IMR-90 (cell line): ENCODE measurements around the gene RAB8B. TPM values are rescaled to one million over a fixed set of nuclear protein-coding genes. Genes with fewer than 3 reads are reported as not detected.

Experiments used
- ATAC-seq: fragments of 200-7000 bp; cut with Tn5 transposase; 2 replicates; pipeline ENCODE4 v1.9.1; 2020; ENCODE audit warnings: low read depth, mild to moderate bottlenecking, moderate library complexity
- BruUV-seq: library from RNA; stranded (reverse); fragments of 400-500 nt; replicated peaks from 2 replicates; lab custom pipeline; 2021; lab: Mats Ljungman, UMichigan
- CTCF ChIA-PET: fragments of 300-600 bp; formaldehyde crosslinking; extraction: SDS; loops from one replicate; lab custom pipeline; 2021; ENCODE audit warnings: antibody characterized with exemption; lab: Yijun Ruan, JAX
- POLR2A ChIA-PET: fragments of 300-600 bp; sonication (Branson Sonifier 250); formaldehyde crosslinking; loops from one replicate; lab custom pipeline; 2022; ENCODE audit warnings: antibody characterized with exemption; ENCODE audit not compliant: unreplicated experiment; lab: Charles Lee
- DNase-seq: peaks from one replicate; pipeline ENCODE4 v3.0.0; 2013
- H2AFZ ChIP-seq: replicated peaks from 2 replicates; pipeline ENCODE3; 2013; ENCODE audit warnings: low read length, mild to moderate bottlenecking; ENCODE audit not compliant: poor library complexity
- H2AK5ac ChIP-seq: 2 replicates; pipeline ENCODE4 v1.6.1; 2013; ENCODE audit warnings: low read depth, low read length, inconsistent platforms
- H2AK9ac ChIP-seq: replicated peaks from 2 replicates; pipeline ENCODE3; 2013; ENCODE audit warnings: mild to moderate bottlenecking, low read depth, low read length, moderate library complexity; ENCODE audit not compliant: poor library complexity
- H2BK120ac ChIP-seq: 2 replicates; pipeline ENCODE4 v1.6.1; 2013; ENCODE audit warnings: low read depth, low read length, inconsistent platforms
- H2BK15ac ChIP-seq: 3 replicates; pipeline ENCODE4 v1.6.1; 2013; ENCODE audit warnings: low read depth, low read length, inconsistent platforms
- H2BK20ac ChIP-seq: 2 replicates; pipeline ENCODE4 v1.6.1; 2013; ENCODE audit warnings: low read depth, mild to moderate bottlenecking, inconsistent platforms, low read length, moderate library complexity
- H2BK5ac ChIP-seq: 2 replicates; pipeline ENCODE4 v1.6.1; 2013; ENCODE audit warnings: mild to moderate bottlenecking, low read depth, low read length, inconsistent platforms; ENCODE audit not compliant: poor library complexity, severe bottlenecking
- H3K14ac ChIP-seq: replicated peaks from 2 replicates; pipeline ENCODE4 v1.6.1; 2013; ENCODE audit warnings: low read depth, low read length, inconsistent platforms
- H3K18ac ChIP-seq: 2 replicates; pipeline ENCODE4 v1.6.1; 2013; ENCODE audit warnings: low read depth, low read length, control low read depth
- H3K23ac ChIP-seq: 2 replicates; pipeline ENCODE4 v1.6.1; 2013; ENCODE audit warnings: low read depth, low read length, inconsistent platforms
- H3K27ac ChIP-seq: 2 replicates; pipeline ENCODE4 v1.5.1; 2013; ENCODE audit warnings: mild to moderate bottlenecking, control low read depth, low read length; ENCODE audit not compliant: insufficient read depth
- H3K27me3 ChIP-seq: 2 replicates; pipeline ENCODE4 v1.6.1; 2013; ENCODE audit warnings: low read length; ENCODE audit not compliant: control insufficient read depth, insufficient read depth
- H3K36me3 ChIP-seq: 2 replicates; pipeline ENCODE4 v1.6.1; 2013; ENCODE audit warnings: low read length, mixed read lengths; ENCODE audit not compliant: control insufficient read depth, insufficient read depth
- H3K4ac ChIP-seq: 2 replicates; pipeline ENCODE4 v1.6.1; 2013; ENCODE audit warnings: low read depth, low read length, inconsistent platforms
- H3K4me1 ChIP-seq: 2 replicates; pipeline ENCODE4 v1.6.1; 2013; ENCODE audit warnings: low read length, mixed read lengths; ENCODE audit not compliant: control insufficient read depth, insufficient read depth
- H3K4me2 ChIP-seq: 2 replicates; pipeline ENCODE4 v1.6.1; 2013; ENCODE audit warnings: low read depth, mild to moderate bottlenecking, control low read depth, low read length, moderate library complexity
- H3K4me3 ChIP-seq: 2 replicates; pipeline ENCODE4 v1.5.1; 2013; ENCODE audit warnings: low read depth, mild to moderate bottlenecking, control low read depth, low read length, moderate library complexity; ENCODE audit not compliant: insufficient read depth
- H3K56ac ChIP-seq: 2 replicates; pipeline ENCODE4 v1.6.1; 2013; ENCODE audit warnings: low read length, inconsistent platforms; ENCODE audit not compliant: insufficient read depth; ENCODE audit errors: extremely low read depth
- H3K79me1 ChIP-seq, 2 experiments: 2 replicates each; pipeline ENCODE4 v1.6.1; 2013; ENCODE audit warnings: low read length in 2 of 2, inconsistent platforms in 1 of 2, low read depth in 1 of 2
- H3K9ac ChIP-seq: 2 replicates; pipeline ENCODE4 v1.6.1; 2013; ENCODE audit warnings: low read depth, low read length, control low read depth
- H3K9me1 ChIP-seq: 2 replicates; pipeline ENCODE4 v1.6.1; 2013; ENCODE audit warnings: low read length, inconsistent platforms; ENCODE audit not compliant: insufficient read depth
- H3K9me3 ChIP-seq: 2 replicates; pipeline ENCODE4 v1.6.1; 2013; ENCODE audit warnings: low read length; ENCODE audit not compliant: control insufficient read depth, insufficient read depth
- H4K20me1 ChIP-seq: 2 replicates; pipeline ENCODE4 v1.6.1; 2013; ENCODE audit warnings: low read length, inconsistent platforms; ENCODE audit not compliant: insufficient read depth
- H4K5ac ChIP-seq: 2 replicates; pipeline ENCODE4 v1.6.1; 2013; ENCODE audit warnings: mild to moderate bottlenecking, low read depth, low read length, control low read depth
- H4K8ac ChIP-seq, 2 experiments: 2 replicates each; pipeline ENCODE4 v1.6.1; 2013; ENCODE audit warnings: low read depth in 2 of 2, low read length in 2 of 2, control low read depth in 1 of 2, inconsistent platforms in 1 of 2
- H4K91ac ChIP-seq: 2 replicates; pipeline ENCODE4 v1.6.1; 2013; ENCODE audit warnings: low read depth, low read length, inconsistent platforms; ENCODE audit not compliant: insufficient read depth
- CEBPB ChIP-seq: IDR thresholded peaks from 2 replicates; pipeline ENCODE4 v1.6.1; 2012; ENCODE audit warnings: low read depth, low read length, improper control_type of control experiment
- CHD1 ChIP-seq: IDR thresholded peaks from 2 replicates; pipeline ENCODE4 v1.6.1; 2012; ENCODE audit warnings: low read depth, low read length, improper control_type of control experiment
- NFE2L2 ChIP-seq: fragments of 150-350 bp; IDR thresholded peaks from 2 replicates; pipeline ENCODE4 v1.6.1; 2016; ENCODE audit warnings: low read depth, mild to moderate bottlenecking, low read length
- POLR2A ChIP-seq: IDR thresholded peaks from 2 replicates; pipeline ENCODE4 v1.6.1; 2012; ENCODE audit warnings: mild to moderate bottlenecking, low read depth, low read length
- RCOR1 ChIP-seq: IDR thresholded peaks from 2 replicates; pipeline ENCODE4 v1.6.1; 2012; ENCODE audit warnings: mild to moderate bottlenecking, low read length, improper control_type of control experiment; ENCODE audit not compliant: insufficient replicate concordance
- RFX5 ChIP-seq: IDR thresholded peaks from 2 replicates; pipeline ENCODE4 v1.8.0; 2012; ENCODE audit warnings: low read depth, mild to moderate bottlenecking, low read length, moderate library complexity
- USF2 ChIP-seq: fragments of 150-350 bp; IDR thresholded peaks from 2 replicates; pipeline ENCODE4 v1.6.1; 2017; ENCODE audit warnings: mild to moderate bottlenecking, antibody characterized with exemption, low read length, low read depth
- WGBS, 2 experiments: methylation state at CpG; one replicate each; pipeline versions ENCODE4 v1.1.5 to v1.1.7; 2013; ENCODE audit warnings: missing lambda C conversion rate in 2 of 2; ENCODE audit not compliant: insufficient read length in 1 of 2; ENCODE audit errors: extremely low coverage in 2 of 2; 5-methylcytosine and 5-hydroxymethylcytosine counted together
- dilution Hi-C: fragments of 300-500 bp; cut with HindIII; formaldehyde crosslinking; loops from one replicate; pipeline ENCODE4 v1.14.3; 2018; ENCODE audit warnings: low sequenced_read_pairs; ENCODE audit not compliant: unreplicated experiment
- in situ Hi-C: fragments of 300-500 bp; cut with MboI; formaldehyde crosslinking; loops from 3 replicates; pipeline ENCODE4 v1.14.3; 2019; ENCODE audit warnings: low sequenced_read_pairs, inconsistent platforms, mixed read lengths
- intact Hi-C: fragments of 100-400 bp; cut with micrococcal nuclease; formaldehyde crosslinking; loops from 2 replicates; pipeline ENCODE4 v1.10.0; 2022
- polyA plus RNA-seq, 3 experiments: library from polyadenylated mRNA; depleted of rRNA; stranded (reverse); fragments of >200 nt; gene quantifications; 2 replicates each; pipeline ENCODE4 v1.2.3, GENCODE V29; 2012; ENCODE audit warnings: low replicate concordance in 1 of 3
- total RNA-seq: library from RNA; depleted of rRNA; stranded (reverse); fragments of >200 nt; gene quantifications from 2 replicates; pipeline ENCODE4 v1.2.3, GENCODE V29; 2012

The RAB8B gene
- total and polyA plus RNA-seq, 2 of the 4 experiments (the other 2 are of a cell fraction) = 19.4 to 29.4 TPM

GRCh38 chr15:63232943-63233342 is 43.5 kb downstream of the RAB8B start:
- no peak overlapping the region for H3K9ac ChIP-seq
- no peak overlapping the region for H3K18ac ChIP-seq
- H3K14ac ChIP-seq = 0 out of 2 replicates have a peak overlapping the region, but pooled peaks have one; percentile 1
- no peak overlapping the region for H3K4me3 ChIP-seq
- ATAC-seq (no peak), DNase-seq (peak; percentile 19)
- no peak overlapping the region for H4K91ac ChIP-seq
- TF ChIP-seq POLR2A (no peak), RFX5 (no peak), CEBPB (peak; percentile 65), CHD1 (no peak), NFE2L2 (no peak), USF2 (no peak), RCOR1 (no peak)
- no peak overlapping the region for H3K27ac ChIP-seq
- intact Hi-C loops = loop anchor here (2.0 kb wide), 1 partner anchor 20 kb away; no protein-coding TSS in a partner anchor
- H2BK15ac ChIP-seq = peak overlapping the region; percentile 64; the same call in 1 of the 3 replicates
- H3K9me3 ChIP-seq = no peaks in the 10 kb centered on the region
- in situ Hi-C loops = no loop called here
- H4K5ac ChIP-seq = no peak overlapping the region
- H3K27me3 ChIP-seq = no peaks in the 10 kb centered on the region
- no peak overlapping the region for H3K4me2 ChIP-seq
- ChIA-PET CTCF (interaction anchor here (0.6 kb wide), 2 partner anchors 8 to 185 kb away, joined by 3 to 4 read pairs; no protein-coding TSS in a partner anchor), POLR2A (no interaction called here)
- no peaks in the 10 kb centered on the region for H3K36me3 ChIP-seq
- no peaks in the 10 kb centered on the region; the same call in 1 of the 2 replicates for H4K20me1 ChIP-seq
- H3K9me1 ChIP-seq = peaks cover 12% of the 10 kb centered on the region
- H2AFZ ChIP-seq = no peak overlapping the region
- peak overlapping the region in 1 of 2 experiments; percentile 19; a peak in 1 of 4 replicates for H4K8ac ChIP-seq
- no peak overlapping the region for H3K23ac ChIP-seq
- H3K4ac ChIP-seq = no peak overlapping the region
- no peak overlapping the region for H3K56ac ChIP-seq
- no peak overlapping the region for H2AK9ac ChIP-seq
- H2BK120ac ChIP-seq = no peak overlapping the region
- dilution Hi-C loops = no loop called here
- H3K4me1 ChIP-seq = peaks cover 18% of the 10 kb centered on the region
- WGBS, 2 experiments = no CpG with 5 or more reads among the region's 5 CpGs
- H2BK20ac ChIP-seq = no peak overlapping the region
- H3K79me1 ChIP-seq = peaks cover 15 to 64% of the 10 kb centered on the region in 2 experiments
- BruUV-seq = no TSS peak
- peak overlapping the region; percentile 53 for H2BK5ac ChIP-seq
- H2AK5ac ChIP-seq = peak overlapping the region; percentile 52; the same call in 1 of the 2 replicates
